Right ventricle myocardium superior (tissue), 1 donor: ENCODE results near the gene AXIN1. TPM values are rescaled to one million over a fixed set of nuclear protein-coding genes. Genes with fewer than 3 reads are reported as not detected.
"Not testable (repeated sequence)": the region's sequence is repeated elsewhere in the genome, so short reads cannot be mapped to it uniquely, and the experiment has no call there.

Experiments used
- ATAC-seq: fragments of 200-7000 bp; cut with Tn5 transposase; one replicate; pipeline ENCODE4 v1.9.1; 2020; ENCODE audit warnings: mild to moderate bottlenecking; ENCODE audit not compliant: poor library complexity
- DNase-seq: peaks from one replicate; pipeline ENCODE4 v3.0.0-alpha.2; 2020
- intact Hi-C: fragments of 100-400 bp; cut with DNase I; formaldehyde crosslinking; loops from one replicate; pipeline ENCODE4 v1.11.2; 2022
- total RNA-seq: library from RNA; stranded (reverse); fragmentation: NEBNext Ultra II Directional; extraction: Animal tissue kit (Norgen Biotek cat#: 25700); gene quantifications from one replicate; pipeline ENCODE4 v1.2.1, GENCODE V29; 2021
- donor health status: DM: no; HTN: yes; CAD: no; lungs with severe emphysema.

The AXIN1 gene
- total RNA-seq, 1 donor from 2014 or later = 14.0 TPM

DNA sequence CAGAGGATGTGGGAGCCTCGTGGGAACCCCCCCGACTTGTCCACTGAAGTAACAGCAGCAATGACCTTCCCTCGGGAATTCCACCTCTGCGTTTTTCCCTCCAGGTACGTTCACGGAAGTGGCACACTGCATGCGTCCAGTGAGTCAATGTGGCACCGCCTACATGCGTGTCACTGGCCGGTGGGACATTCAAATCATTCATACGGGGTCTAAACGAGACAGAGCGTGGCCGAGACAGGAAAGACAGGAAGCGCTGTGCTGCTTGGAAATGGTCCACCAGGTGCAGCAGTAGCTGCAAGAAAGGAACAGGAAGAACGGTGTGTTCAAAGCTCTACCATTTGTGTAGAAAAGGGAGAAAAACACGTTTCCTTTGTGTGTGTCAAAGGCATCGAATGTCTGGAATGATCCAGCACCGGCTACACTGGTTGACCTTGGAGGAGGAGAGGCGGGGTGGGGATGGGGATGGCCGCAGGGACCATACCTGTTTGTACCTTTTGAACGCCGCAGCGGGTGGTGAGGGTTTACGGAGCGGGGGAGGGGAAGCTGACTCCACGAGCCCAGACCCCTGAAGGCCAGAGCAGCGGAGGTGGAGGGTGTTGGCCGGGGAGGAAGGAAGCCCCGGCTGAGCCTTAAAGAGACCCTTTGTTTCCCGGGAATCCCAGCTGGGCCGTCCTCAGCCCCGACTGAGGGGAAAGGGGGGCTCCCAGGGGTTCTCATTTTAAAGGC, 31.0 kb upstream of the AXIN1 start:
- ATAC-seq (no peak), DNase-seq (peak; percentile 45)
- intact Hi-C loops = no loop called here

DNA sequence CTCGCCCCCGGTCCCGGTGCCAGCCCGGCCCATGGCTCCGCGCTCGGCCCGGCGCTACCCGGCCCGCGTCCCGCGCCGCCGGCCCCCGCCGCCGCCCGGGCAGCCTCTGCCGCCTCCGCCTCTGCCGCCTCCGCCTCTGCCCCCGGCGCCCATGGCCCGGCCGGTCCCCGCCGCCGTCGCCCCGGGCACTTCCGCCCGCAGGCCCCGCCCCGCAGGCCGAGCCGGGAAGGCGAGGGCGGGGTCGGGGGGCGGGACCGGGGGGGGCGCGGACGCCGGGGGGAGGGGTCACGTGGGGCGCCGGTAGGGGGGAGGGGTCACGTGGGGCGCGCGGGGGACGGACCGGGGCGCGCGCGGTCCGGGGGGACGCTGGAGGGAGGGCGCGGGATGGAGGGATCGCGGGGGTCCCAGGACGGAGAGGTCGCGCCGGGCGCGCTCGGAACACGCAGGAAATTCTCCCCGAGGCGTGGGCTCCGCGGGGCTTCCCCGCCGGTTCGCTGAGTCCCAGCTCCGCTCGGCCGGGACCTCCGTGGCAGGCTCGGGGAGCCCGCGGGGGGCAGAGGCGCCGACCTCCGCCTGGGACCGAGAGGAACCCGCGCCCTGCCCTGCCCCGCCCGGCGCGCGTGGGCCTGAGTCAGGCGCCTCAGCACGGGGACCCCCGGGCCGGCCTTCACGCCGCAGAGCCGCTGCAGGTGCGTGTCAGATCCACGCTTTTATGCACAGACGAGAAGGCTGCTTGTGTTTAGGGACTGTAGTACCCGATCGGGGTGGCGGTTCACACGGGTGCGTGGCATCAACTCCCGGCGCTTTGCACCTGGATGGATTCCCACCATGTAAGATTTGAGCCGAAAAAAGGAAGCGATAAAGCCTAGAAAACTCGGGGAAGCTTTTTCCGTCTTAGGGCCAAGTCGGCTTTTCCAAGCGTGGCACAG, 29.5 kb upstream of the AXIN1 start, which contains the start of gene PGAP6:
Gene PGAP6 (minus strand): TSS at position 190 of the 929 bp plus-strand sequence. CDS start 157 bp downstream, at position 33.
- DNase-seq = peak; percentile 75

DNA sequence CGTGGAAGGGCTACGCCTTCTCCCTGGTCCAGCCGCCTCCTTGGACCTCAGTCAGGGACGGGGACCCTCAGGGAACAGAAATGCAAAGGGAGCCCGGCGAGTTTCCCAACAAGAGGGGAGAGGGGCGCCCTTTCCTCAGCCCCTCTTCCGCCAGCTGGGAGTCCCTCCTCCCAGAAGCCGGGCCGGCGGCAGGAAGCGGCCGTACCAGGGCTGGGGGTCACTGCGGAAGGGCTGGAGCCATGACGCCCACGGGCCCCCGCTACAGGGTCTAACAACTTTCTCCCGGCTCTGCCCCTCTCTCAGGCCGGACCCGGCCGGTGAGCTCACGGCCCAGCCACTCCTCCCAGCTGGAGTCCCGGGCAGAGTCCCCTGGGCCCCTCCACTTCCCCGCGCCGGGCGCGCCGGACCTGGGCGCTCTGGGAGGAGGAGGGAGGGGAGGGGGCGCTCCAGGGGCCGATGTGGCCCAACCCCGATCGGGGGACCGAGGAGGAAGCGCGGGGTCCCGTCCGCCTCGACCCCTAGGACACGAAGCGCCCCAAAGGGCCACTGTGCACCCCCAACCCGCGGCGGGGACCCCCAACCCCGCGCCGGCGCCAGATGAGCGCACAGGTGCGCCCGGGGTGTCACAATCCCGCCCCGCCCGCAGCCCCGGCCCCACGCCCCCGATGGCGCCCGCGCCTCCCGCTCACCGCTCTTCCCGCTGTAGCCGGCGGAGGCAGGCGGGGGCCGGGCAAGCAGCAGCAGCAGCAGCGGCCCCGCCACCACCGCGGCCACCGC, 28.7 kb upstream of the AXIN1 start:
- ATAC-seq = peak; percentile 42
- intact Hi-C loops = no loop called here
- no peak for DNase-seq

More for the DNA sequence above, 29.5 kb upstream of the AXIN1 start, which contains the start of gene PGAP6:
- ATAC-seq = peak; percentile 73
- intact Hi-C loops = no loop called here

DNA sequence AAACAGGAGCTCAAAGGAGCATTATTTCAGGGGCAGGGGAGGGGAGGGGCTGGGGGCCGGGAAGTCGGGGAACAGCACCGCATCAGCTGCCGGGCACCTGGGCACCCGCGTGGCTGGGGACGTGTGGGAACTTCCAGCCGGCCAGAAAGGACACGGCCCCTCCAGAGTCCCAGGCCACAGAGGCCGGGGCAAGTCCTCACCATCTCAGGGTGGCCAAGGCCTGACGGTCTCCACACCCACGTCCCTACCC, 28.2 kb upstream of the AXIN1 start:
- intact Hi-C loops = no loop called here
- peak; percentile 11 for ATAC-seq
- no peak for DNase-seq

DNA sequence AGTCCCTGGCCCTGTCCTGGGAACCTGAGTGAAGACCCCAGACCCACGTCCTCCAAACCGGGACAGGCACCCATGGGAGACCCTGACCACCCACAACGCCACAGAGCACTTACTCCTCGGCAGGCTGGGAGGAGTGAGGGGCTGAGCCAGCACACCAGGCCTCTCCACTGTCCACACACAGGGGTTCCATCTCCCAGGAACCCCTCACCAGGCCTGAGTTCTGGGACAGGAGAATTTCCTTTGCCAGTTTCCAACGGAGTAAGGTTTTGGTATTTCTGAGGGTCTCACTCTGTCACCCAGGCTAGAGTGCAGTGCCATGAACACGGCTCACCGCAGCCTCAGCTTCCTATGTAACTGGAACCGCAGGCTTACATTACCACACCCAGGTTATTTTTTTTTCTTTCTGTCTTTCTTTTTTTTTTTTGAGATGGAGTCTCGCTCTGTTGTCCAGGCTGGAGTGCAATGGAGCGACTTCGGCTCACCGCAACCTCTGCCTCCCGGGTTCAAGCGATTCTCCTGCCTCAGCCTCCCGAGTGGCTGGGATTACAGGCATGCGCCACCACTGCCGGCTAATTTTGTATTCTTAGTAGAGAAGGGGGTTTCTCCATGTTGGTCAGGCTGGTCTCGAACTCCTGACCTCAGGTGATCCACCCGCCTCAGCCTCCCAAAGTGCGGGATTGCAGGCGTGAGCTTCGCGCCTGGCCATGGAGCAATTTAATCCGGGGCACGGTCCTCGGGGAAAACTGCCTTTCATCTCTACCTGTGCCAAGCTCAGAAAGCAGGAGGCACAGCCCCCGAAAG, 27.6 kb upstream of the AXIN1 start:
- ATAC-seq (no peak), DNase-seq (no peak)
- intact Hi-C loops = no loop called here

DNA sequence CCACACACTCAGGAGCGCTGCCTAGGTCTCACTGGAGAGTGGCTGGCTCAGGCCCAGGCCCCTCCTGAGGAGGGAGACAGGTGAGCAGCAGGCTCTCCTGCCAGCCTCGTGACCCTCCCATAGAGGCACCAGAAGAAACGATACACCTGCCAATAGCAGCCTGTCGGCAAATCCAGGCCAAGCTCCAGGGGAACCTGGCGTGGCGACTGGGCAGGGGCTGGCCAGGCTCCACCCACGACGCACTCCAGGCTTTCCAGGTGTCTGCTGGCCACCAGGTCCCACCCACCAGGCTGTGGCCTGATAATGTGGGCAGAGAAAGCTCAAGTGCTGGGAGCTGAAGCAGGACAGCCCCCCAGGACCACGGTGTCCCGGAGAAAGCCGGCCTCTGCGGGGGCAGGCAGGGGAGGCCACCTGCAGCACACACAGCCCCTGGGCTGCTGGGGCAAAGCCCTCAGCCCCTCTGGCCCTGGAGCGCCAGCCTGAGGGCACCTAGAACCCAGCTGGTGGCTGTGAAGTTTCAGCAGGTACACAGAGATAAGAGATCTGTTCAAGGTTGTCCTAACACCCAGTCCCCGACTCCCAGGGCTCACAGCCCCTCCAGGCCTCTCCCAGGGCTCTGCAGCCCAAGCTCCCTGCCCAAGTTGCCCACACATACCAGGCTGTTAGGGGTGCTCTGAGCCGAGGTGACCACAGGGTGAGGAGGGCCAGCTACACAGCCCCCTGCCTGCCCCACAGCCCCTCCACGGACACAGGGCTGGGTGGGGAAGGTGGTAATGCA, 26.8 kb upstream of the AXIN1 start:
- no peak for DNase-seq
- no peak for ATAC-seq
- intact Hi-C loops = no loop called here

DNA sequence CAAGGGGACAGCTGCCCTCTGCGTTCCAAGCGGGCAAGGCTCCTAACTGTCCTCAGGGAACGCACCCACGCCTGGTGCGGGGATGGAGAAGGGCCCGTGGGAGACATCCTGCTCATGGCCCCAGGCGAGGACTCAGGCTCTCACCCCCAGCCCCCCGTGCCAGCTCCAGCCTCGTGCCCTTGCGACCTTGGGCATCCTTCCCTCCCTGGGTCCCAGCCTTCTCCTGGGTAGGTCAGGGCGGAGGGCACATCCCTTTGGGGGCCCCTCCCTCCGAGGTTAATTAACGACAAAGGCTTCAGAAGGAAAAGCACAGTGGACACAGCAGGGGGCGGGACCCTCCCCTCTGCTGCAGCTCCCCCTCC, 26.3 kb upstream of the AXIN1 start:
- intact Hi-C loops = no loop called here
- no peak for DNase-seq
- no peak for ATAC-seq

DNA sequence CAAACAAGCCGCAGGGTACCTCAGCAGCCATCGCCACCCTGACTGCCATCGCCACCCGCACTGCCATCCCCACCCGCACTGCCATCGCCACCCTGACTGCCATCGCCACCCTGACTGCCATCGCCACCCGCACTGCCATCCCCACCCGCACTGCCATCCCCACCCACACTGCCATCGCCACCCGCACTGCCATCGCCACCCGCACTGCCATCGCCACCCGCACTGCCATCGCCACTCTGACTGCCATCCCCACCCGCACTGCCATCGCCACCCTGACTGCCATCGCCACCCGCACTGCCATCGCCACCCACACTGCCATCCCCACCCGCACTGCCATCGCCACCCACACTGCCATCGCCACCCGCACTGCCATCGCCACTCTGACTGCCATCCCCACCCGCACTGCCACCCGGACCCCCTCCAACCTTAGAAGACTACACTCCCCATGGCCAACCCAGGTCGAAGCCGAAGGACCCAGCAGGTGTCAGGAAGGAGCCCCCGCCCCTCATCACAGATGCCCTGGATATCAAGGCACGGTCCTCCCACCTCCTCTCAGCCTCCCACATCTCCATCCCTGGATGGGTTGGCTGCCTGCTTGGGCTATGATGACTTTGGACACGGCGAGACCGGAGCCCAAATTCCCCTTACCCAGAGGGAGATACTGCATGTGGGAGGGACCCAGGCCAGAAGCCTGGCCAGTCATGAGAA, 25.7 kb upstream of the AXIN1 start:
- DNase-seq, ATAC-seq, intact Hi-C loops: not testable (repeated sequence)

DNA sequence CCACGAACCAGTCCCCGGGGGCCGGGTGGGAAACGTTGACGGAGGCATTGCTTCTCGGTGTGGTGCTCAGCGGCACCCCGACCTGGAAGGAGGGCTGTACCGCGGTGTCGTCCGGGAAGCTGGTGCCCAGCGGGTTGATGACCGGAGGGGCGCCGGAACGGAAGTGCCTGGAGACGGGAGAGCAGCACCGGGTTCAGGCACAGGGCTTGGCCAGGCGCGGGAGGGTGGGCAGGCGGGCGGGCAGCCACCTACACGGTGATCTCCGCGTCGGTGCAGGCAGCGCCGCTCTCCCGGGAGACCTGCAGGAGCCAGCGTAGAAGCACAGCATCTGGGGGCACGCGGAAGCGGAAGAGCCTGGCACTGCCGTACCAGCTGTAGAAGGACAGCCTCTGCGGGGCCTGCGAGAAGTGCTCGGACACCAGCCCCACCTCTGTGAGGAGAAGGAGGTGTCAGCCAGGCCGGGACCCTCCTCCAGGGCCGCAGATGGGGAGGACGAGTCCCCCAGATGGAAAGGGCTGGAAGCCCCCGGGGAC, 25.0 kb upstream of the AXIN1 start:
- intact Hi-C loops = no loop called here

DNA sequence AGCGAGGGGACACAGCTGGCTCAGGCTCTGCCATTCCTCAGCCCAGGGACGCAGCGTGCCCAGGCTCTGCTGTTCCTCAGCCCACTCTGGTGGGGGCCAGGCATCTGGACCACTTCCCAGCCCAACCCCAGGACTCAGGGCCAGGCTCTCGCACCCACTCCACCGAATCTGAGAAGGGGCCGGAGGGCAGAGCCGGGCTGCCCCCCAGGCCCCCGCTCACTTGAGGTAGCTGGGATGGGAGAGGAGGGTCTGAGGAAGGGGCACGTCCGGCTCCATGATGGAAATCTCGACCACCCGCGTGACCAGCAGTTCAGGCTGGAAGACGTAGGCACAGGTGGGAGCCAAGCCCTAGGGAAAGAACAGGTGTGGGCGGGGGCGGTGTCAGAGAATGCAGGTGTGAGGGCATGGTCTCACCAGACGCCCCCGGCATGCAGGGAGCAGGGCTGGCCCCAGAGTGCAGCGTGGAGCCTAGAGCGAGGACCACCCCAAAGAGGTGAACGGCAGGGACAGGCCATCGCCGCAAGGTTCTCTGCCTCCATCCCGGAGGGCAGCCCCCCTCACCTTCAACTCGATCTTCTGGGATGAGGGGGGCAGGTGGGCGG, 24.4 kb upstream of the AXIN1 start:
- intact Hi-C loops = no loop called here
- DNase-seq (no peak), ATAC-seq (no peak)

More for the DNA sequence above, 25.0 kb upstream of the AXIN1 start:
- DNase-seq (no peak), ATAC-seq (no peak)

DNA sequence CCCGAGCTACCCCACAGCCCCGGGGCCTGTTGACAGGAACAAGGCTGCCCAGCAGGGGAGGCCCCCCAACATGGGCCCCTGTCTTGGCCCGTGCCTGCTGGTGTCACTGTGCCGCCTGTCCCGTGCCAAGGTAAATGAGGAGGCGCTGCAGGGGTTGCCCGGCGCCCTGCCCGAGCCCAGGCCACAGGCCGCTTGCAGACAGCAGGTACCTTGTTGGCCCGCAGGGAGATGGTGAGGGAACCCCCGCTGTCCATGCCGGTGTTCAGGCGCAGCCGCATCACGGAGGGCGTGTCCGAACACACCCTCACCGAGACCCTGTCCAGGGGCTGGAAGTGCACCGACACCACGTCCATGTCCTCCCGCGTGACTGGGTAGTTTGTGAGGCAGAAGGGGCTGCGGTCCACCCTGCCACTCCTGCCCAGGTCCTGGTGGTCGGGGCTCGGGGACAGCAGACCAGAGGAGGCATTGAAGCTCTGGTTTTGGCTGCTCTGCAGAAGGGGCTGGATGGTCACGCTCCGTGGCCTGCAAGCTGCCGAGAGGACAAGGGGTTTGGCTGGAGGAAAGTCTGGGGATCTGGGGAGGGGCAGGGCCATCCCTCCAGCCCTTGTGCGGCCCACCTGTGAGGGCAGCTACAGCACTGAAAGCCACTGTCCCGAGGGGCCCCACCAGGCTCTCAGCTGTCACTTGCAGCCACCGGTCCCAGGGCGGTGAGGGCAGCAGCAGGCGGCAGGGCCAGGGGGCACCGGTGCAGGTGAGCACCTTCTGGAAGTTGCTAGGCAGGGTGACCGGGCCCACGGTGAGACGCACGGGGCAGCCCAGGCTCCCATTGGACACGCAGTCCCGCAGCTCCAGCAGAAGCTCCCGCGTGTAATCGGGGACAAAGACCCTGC, 23.6 kb upstream of the AXIN1 start:
- ATAC-seq (no peak), DNase-seq (no peak)
- intact Hi-C loops = no loop called here

DNA sequence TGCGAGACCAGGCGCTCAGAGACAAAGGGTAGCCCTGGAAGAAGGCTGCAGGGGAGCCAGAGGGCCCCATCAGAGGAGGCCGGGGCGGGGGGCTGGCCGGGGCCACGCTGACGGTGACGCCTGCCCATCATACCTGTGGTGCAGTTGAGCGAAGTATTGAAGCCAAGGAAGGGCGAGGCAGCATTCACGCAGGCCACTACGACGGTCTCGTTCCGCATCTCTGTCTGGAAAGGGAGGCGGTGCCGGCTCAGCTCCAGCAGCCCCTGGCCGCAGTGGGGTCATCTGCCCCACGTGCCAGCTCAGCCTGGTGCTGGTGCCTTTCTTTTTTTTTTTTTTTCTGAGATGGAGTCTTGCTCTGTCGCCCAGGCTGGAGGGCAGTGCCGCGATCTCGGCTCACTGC, 22.7 kb upstream of the AXIN1 start:
- intact Hi-C loops = no loop called here
- no peak for DNase-seq
- ATAC-seq = no peak

DNA sequence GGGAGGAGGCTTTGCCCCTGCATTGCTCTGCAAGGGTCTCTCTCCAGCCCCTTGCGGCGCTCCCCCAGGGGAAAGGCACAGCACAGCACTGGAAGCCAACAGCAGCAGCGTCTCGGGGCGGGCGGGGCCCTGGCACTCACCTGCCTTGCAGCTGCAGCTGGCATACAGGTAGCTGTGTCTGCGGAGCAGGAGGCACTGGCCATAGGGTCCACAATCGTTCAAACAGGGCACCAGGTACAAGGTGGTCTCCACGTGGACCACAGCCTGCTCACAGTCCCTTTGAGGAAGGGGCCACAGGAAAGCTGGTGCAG, 22.0 kb upstream of the AXIN1 start:
- no peak for ATAC-seq
- intact Hi-C loops = no loop called here
- DNase-seq = no peak

DNA sequence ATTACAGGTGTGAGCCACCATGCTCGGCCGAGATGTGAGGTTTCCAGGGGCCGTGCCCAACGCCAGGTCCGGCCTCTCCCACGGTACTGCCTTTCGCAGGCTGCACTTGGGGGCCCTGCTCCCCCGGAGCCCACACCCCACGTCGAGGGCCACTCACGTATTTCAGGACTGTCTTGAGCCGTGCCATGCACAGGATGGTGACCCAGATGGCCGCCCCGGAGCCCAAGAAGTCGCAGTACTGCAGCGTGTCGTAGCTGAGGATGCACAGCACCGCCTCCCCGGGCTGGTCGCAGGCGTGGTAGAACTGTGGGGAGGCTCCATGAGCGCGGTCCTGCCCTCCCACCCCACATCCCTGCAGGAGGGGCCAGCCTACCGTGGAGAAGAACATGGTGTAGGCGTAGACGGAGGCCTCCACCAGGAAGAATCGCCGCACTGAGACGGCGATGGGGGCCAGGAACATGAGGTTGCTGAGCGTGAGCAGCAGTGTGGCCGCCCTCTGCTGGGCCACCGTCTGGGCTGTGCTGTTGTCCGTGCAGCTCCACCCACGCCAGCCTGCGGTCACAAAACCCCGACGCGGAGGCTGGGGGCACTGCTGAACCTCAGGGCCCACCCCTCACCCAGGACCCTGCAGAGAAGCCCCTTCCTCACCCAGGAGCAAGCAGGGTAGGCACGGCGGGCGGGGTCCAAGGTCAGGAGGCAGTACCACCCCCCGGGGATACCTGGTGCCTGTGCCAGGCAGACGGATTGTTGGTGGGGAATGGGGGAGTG, 21.5 kb upstream of the AXIN1 start:
- no peak for ATAC-seq
- intact Hi-C loops = no loop called here
- DNase-seq = no peak

DNA sequence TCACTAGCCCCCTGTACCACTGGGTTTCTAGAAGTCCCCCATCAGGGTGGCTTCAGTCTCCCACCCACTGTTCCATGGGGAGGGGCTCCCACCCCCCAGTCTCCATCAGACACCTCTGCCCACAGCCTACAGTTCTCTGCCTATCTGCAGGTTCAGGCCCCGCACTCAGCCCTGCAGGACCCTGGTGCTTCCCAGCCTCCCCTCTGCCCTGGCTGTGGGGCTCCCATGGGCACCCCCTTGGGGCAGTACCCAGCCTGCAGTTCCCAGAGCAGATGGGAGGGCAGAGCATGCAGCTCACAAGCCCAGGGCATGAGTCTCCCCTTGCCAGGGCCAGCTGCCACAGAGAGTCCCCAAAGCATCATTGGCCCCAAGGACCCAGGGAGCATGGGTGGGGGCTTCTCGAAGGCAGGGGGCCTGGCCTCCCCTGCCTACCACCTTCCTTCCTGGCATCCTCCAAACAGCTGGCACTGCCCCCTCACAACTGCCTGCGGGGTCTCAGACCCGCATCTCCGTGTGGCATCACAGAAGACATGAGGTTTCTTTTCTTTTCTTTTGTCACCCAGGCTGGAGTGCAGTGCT, 20.6 kb upstream of the AXIN1 start:
- DNase-seq (no peak), ATAC-seq (no peak)
- intact Hi-C loops = no loop called here
